Measurements from ENCODE around the gene PMP22.
"Not testable (repeated sequence)": the region's sequence is repeated elsewhere in the genome, so short reads cannot be mapped to it uniquely, and the experiment has no call there.

The PMP22 gene

DNA sequence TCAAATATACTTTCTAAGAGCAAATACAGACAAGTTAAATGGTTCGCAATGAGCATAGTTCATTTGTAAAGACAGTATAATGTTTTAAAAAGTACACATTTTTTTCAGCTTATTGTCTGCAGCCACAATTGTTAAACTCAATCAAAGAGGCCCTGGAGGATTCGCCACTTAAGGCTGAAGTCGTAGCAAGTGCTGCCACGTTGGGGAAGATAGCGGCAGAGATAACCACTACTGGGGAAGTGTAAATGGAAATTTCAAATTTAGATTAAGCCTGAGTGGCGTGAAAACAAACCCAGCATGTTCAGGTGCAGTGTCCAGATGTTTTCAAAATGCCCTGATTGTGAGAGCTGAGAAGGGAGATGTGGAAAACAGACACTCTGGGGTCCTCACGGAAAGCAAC, 8.4 kb downstream of the PMP22 start:
- DNase-seq: no peak

GRCh38 chr17:15255713-15256454, 9.2 kb downstream of the PMP22 start:
- no peak for DNase-seq

- DNase-seq: no peak
These were observed 14.8 kb downstream of the PMP22 start for GRCh38 chr17:15250135-15250860.

DNA sequence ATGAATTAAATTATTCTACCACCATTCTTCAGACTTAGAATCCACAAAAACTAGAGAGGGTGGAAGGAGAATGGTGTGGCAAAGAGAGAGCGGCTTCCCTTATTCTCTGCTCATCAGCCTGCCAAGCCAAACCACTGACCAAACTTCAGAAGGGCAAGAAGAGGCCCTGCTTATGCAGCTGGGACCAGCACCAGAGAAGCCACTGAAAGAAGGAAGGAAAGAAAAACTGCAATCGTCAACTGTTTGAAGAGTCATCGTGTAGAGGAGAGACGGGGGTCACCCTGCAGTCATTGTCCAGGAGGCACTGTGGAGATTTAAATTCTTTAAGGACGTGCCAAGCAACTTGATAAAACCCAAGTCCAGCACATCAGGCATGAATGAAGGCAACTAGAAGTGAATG, 15.6 kb downstream of the PMP22 start:
- DNase-seq: no peak

GRCh38 chr17:15247891-15248529, 17.1 kb downstream of the PMP22 start:
- DNase-seq: no peak

DNA sequence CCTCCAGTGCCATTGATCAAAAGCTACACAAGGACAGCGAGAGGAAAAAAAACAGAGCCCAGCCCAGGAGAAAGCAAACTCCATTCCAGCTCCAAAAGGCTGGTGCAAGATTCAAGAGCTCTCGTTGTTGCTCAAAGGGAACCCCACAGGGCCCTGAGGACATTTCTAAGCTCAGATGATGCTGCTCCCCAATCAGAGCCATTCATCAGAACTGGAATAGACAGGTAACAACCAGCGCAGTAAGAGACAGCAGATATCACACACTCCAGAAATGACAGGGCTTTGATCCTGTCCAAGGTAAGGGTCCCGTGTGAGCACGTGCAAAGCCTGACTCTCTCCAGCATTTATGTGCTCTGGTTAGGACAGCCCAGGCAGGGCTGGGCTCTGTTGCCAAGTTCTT, 20.1 kb downstream of the PMP22 start:
- DNase-seq: no peak

GRCh38 chr17:15240644-15241043, 24.5 kb downstream of the PMP22 start:
- DNase-seq: no peak

DNA sequence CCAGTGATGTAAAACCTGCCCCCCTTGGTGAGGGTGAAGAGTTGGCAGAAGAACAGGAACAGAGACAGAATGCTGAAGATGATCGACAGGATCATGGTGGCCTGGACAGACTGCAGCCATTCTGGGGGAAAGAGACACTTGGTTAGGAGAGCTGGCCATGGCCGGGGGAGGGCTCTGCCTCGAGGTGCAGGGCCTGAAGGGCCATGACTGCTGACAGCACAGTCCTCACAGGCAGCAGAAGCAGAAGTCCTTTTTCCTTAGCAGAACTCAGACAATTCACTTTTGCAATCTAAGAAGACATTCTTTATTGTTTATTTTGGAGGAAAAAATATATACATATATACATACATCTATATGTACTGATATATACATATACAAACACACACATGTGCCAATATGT, 25.6 kb downstream of the PMP22 start:
- DNase-seq: no peak

GRCh38 chr17:15238676-15239422, 26.3 kb downstream of the PMP22 start:
- DNase-seq: no peak

DNA sequence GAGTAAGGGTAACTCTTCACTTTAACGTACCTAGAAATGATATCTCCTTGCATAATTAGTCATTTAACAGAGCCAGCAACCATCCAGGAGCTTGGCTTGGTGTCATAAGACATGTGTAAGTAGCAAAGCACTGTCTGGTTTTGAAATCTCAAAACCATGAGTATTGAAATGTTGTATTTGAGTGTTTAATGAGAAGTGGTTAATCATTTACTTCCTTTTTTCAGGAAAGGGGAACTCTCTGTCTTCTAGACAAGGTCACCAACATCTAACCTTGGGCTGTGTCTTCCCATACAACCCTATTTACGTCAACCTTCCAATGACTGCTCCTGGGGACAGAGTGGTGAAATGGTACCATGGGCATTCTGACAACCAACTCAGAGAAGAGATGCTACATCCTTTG, 27.1 kb downstream of the PMP22 start:
- DNase-seq: no peak

DNA sequence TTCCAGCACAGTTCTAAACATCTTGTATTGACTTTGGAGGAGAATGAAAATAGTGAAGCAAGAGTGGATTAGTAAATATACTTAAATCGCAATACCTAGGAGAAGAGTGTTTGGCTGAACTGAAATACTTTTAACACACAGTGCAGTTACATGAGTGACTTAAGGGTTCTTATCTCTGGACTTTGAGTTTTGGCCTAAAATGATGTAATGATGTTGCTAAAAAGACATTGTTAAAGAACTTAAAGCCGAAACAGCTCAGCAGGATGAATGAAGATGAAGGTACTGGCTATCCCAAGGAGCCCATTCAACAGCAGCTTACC, 28.1 kb downstream of the PMP22 start:
- no peak for DNase-seq

DNA sequence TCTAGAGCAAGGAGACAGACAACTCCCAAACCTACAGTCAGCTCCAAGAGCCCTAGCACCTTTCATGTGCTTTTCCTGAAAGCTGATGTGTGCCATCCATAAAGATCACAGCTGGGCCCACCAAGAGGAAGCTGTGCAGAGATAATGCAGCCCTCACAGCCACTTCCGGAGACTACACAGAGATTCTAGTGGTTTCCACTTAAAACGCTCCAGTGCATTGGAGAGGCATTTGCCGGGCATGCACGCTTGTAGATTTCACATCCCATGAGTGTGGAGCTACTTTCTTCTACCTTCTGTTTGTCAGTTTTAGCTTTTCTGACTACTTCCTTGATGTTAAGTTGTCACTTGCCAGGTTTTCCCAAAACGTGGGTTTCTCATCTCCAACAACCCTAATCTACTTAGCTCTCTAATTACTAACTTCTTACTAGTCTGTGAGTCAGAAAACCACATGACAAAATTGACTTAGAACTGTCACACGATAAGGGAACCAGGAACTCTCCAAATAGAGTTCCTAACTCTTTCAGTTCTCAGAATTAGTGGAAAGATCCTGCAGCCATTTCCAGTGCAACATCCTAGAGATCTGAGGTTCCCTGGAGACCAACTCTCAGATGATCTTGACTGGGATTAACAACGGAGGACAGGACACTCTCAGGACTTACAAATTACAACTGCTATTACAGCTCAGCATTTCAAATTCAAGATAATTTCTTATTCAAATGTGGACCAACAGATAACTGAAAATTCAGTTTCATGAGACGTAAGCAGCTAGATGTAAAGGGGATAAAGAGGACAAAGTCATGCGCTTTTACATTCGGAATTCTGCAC, 28.6 kb downstream of the PMP22 start:
- no peak for DNase-seq

- DNase-seq: peak in 2 of 56 donors; percentile 8 to 19
These were observed 31.2 kb downstream of the PMP22 start for GRCh38 chr17:15233971-15234370.

GRCh38 chr17:15233022-15233805, 31.9 kb downstream of the PMP22 start:
- peak in 9 of 56 donors; percentile 9 to 32 (median 24) for DNase-seq

GRCh38 chr17:15232517-15232915, 32.6 kb downstream of the PMP22 start:
- no peak for DNase-seq

DNA sequence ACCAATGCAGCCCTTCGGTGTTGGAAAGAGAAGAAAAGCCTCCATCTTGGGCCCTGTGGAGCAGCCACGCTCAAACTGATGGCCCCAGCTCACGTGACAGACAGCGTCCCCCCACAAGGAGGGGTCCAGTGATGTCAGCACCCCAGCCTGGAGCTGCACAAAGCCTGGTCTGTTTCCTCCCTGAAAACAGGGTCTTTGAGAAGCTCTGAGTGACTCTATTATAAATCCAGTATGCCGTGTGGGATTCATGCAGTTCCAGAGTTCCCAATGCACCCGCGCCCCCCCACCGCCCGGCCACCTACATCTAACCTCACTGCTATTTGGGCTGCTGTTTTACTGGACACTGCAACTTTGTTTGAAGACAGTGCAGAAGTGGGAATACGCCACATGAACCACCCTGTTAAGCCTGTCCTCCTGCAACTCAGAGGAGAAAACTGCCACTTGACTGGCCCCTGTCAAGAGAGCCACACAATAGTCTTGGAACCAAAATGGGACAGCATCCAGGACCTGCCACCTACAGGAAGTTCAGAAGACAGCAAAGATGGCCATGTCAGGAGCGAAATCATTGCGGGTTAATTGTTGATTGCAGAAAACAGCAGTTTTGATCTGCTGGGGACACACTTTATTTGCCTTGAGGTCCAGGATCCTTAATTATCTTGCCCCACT, 33.1 kb downstream of the PMP22 start:
- DNase-seq: peak in 52 of 56 donors; percentile 22 to 90 (median 78)

DNA sequence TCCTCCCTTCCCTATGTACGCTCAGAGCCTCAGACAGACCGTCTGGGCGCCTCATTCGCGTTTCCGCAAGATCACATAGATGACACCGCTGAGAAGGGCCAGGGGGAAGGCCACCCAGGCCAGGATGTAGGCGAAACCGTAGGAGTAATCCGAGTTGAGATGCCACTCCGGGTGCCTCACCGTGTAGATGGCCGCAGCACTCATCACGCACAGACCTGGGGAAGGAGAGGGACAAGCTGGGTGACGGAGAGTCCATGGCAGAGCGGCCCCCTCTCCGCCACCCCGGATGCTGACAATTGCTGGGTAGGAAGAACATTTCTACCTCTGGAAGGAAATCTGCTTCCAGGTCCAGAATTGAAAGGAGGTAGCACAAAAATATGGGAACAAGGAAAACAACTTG, 34.3 kb downstream of the PMP22 start:
- no peak for DNase-seq

DNA sequence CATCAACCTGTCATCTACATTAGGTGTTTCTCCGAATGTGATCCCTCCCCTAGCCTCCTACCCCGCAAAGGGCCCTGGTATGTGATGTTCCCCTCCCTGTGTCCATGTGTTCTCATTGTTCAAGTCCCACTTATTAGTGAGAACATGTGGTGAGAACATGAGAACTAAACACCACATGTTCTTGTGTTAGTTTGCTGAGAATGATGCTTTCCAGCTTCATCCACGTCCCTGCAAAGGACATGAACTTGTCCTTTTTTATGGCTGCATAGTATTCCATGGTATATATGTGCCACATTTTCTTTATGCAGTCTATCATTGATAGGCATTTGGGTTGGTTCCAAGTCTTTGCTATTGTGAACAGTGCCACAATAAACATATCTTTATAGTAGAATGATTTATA, 43.3 kb downstream of the PMP22 start:
- not testable (repeated sequence) for DNase-seq

DNA sequence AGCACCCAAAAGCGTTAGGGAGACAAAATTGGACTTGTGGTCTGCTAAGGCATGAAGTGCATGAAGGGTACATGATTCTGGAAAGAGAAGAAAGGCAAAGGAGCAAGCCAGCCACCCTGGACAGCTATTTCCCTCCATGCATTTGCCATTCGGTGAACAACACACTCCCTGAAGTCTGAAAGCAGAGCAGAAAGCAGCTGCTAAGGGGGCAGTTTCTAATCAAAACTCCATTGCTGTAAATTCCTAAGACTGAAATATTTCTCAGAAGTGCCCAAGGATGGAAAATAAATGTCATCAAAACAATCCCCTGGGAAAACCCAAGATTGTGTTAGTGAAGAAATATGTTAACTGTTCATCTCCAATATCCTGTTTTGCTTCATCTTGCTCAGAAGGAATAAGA, 44.3 kb downstream of the PMP22 start:
- DNase-seq: no peak

DNA sequence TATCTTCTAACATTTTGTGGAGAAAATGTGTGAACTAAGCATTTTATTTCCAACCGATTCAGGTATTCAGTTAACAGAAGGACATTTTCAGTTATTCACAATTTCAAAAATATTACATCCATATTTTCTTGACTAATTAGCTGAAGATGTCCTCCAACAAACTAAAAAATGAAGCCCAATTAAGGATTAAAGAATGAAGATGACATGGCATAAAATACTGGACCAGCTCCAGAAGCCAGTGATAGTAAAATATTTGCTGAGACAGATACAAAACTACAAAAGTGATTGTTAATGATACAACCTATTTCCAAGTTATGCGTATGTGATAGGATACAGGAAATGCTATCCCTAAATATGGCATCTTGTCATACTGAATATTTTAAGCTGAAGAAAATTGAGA, 48.6 kb downstream of the PMP22 start:
- no peak for DNase-seq

Measured in nucleus accumbens (tissue), 56 donors.